ENCODE results near the gene ARHGAP4. TPM values are rescaled to one million over a fixed set of nuclear protein-coding genes. Genes with fewer than 3 reads are reported as not detected.

The ARHGAP4 gene
- total and polyA plus RNA-seq, 2 of the 4 experiments (the other 2 are of a cell fraction) = 0.18 to 0.72 TPM

- H3K23ac ChIP-seq (ENCODE audit: low read depth, low read length) = no peak overlapping the region
- H4K5ac ChIP-seq (ENCODE audit: low read depth, low read length) = no peak overlapping the region
- no peak overlapping the region for H3K4me2 ChIP-seq (ENCODE audit: low read depth, low read length)
- no peak overlapping the region for H2BK120ac ChIP-seq (ENCODE audit: low read depth, low read length)
- no TSS peak for BruUV-seq (replicated peaks)
- DNase-seq (no peak), ATAC-seq (ENCODE audit: low read depth) (no peak)
- no peak for TF ChIP-seq MXI1 (IDR thresholded peaks at IDR 0.05; ENCODE audit: borderline replicate concordance, low read depth, low read length)
- TF ChIP-seq CHD1 (IDR thresholded peaks at IDR 0.05; ENCODE audit: low read depth, low read length) = no peak
- no peak overlapping the region for H3K4me3 ChIP-seq (ENCODE audit: insufficient read depth, low read depth, low read length)
- peak overlapping the region; percentile 31; the same call in 1 of the 2 replicates for H4K91ac ChIP-seq (ENCODE audit: insufficient read depth, low read depth, low read length)
- no peak overlapping the region for H3K14ac ChIP-seq (replicated peaks; ENCODE audit: low read depth, low read length)
- no peak overlapping the region for H2BK5ac ChIP-seq (ENCODE audit: low read depth, low read length, poor library complexity, severe bottlenecking)
- ChIA-PET POLR2A (ENCODE audit: unreplicated experiment) (no interaction called here), CTCF (no interaction called here)
- peaks cover 4% of the 10 kb centered on the region for H3K4me1 ChIP-seq (ENCODE audit: control insufficient read depth, insufficient read depth, low read length)
- peak overlapping the region; percentile 64 to 69; a peak in 3 of 4 replicates for H4K8ac ChIP-seq (ENCODE audit: low read depth in 2 of 2, low read length in 2 of 2)
- intact Hi-C loops (cut with micrococcal nuclease) = loop anchor here (1.0 kb wide), 1 partner anchor 188 kb away; the partner anchor contains the start of gene PLXNB3
- peak overlapping the region; percentile 83; the same call in 1 of the 2 replicates for H2AK5ac ChIP-seq (ENCODE audit: low read depth, low read length)
- H2AFZ ChIP-seq (replicated peaks; ENCODE audit: low read length, poor library complexity) = no peak overlapping the region
- H3K27me3 ChIP-seq (ENCODE audit: control insufficient read depth, insufficient read depth, low read length) = no peaks in the 10 kb centered on the region
- peaks cover 66% of the 10 kb centered on the region for H3K36me3 ChIP-seq (ENCODE audit: control insufficient read depth, insufficient read depth, low read length)
- H3K9ac ChIP-seq (ENCODE audit: low read depth, low read length) = no peak overlapping the region
- H2BK15ac ChIP-seq (ENCODE audit: low read depth, low read length) = no peak overlapping the region; the same call in 2 of the 3 replicates
- no peaks in the 10 kb centered on the region for H3K9me3 ChIP-seq (ENCODE audit: control insufficient read depth, insufficient read depth, low read length)
- in situ Hi-C loops (cut with MboI; ENCODE audit: low sequenced_read_pairs) = no loop called here
- H4K20me1 ChIP-seq (ENCODE audit: insufficient read depth, low read length) = no peaks in the 10 kb centered on the region
- H3K9me1 ChIP-seq (ENCODE audit: insufficient read depth, low read length) = no peaks in the 10 kb centered on the region
- no peak overlapping the region for H3K18ac ChIP-seq (ENCODE audit: low read depth, low read length)
- dilution Hi-C loops (cut with HindIII; ENCODE audit: low sequenced_read_pairs, unreplicated experiment) = no loop called here
- 93% methylated on average over 18 of the region's 32 CpGs; no CpG with 5 or more reads in 1 of the 2 experiments for WGBS, 2 experiments (ENCODE audit: extremely low coverage in 2 of 2, insufficient read length in 1 of 2)
- H3K56ac ChIP-seq (ENCODE audit: extremely low read depth, insufficient read depth, low read length) = no peak overlapping the region
- H3K27ac ChIP-seq (ENCODE audit: insufficient read depth, low read length) = no peak overlapping the region
- H2BK20ac ChIP-seq (ENCODE audit: low read depth, low read length) = no peak overlapping the region; the same call in 1 of the 2 replicates
- H2AK9ac ChIP-seq (replicated peaks; ENCODE audit: low read depth, low read length, poor library complexity) = peak overlapping the region; percentile 55
- peaks cover 0 to 6% of the 10 kb centered on the region in 2 experiments; a peak in 1 of 4 replicates for H3K79me1 ChIP-seq (ENCODE audit: low read depth in 1 of 2, low read length in 2 of 2)
- H3K4ac ChIP-seq (ENCODE audit: low read depth, low read length) = peak overlapping the region; percentile 72
Observed at GRCh38 chrX:153952373-153953026, 26.4 kb upstream of the ARHGAP4 start.

All from IMR-90 (cell line).